AG04450 (cell line): ENCODE results near the gene STK35. TPM values are rescaled to one million over a fixed set of nuclear protein-coding genes. Genes with fewer than 3 reads are reported as not detected.
A peak's percentile ranks its signal among the peaks of the same experiment; 100 is the strongest.

Experiments used
- CTCF ChIA-PET: fragments of 300-600, 350-600 bp; formaldehyde crosslinking; extraction: SDS; loops from one replicate; lab custom pipeline; 2022; ENCODE audit warnings: antibody characterized with exemption, inconsistent platforms; lab: Charles Lee
- POLR2A ChIA-PET: fragments of 350-600 bp; formaldehyde crosslinking; extraction: SDS; loops from one replicate; lab custom pipeline; 2021; ENCODE audit warnings: antibody characterized with exemption, inconsistent platforms; lab: Yijun Ruan, JAX
- DNase-seq: peaks from one replicate; pipeline ENCODE4 v3.0.0-alpha.2; 2011; ENCODE audit warnings: low read depth, low spot score
- H3K27ac ChIP-seq: one replicate; pipeline ENCODE4 v1.5.1; 2012; ENCODE audit warnings: low read depth, low read length, control low read depth
- H3K27me3 ChIP-seq: one replicate; pipeline ENCODE4 v1.6.0; 2012; ENCODE audit warnings: low read length; ENCODE audit not compliant: control insufficient read depth, insufficient read depth
- H3K4me3 ChIP-seq: 2 replicates; pipeline ENCODE4 v1.5.1; 2011; ENCODE audit warnings: mild to moderate bottlenecking, low read depth, low read length, control low read depth
- H3K9me3 ChIP-seq: 2 replicates; pipeline ENCODE4 v1.5.1; 2012; ENCODE audit warnings: low read length; ENCODE audit not compliant: control insufficient read depth, insufficient read depth
- polyA plus RNA-seq: library from polyadenylated mRNA; depleted of rRNA; stranded (reverse); fragments of >200 nt; gene quantifications from 2 replicates; pipeline ENCODE4 v1.2.3, GENCODE V29; 2011
- TF ChIP-seq, protein P1 (sequence below): IDR thresholded peaks from 2 replicates; pipeline ENCODE4 v1.5.1; 2011; ENCODE audit warnings: low read depth, low read length, control low read depth, inconsistent platforms

Gene STK35
- polyA plus RNA-seq, 1 experiment: 8.0 TPM

DNA sequence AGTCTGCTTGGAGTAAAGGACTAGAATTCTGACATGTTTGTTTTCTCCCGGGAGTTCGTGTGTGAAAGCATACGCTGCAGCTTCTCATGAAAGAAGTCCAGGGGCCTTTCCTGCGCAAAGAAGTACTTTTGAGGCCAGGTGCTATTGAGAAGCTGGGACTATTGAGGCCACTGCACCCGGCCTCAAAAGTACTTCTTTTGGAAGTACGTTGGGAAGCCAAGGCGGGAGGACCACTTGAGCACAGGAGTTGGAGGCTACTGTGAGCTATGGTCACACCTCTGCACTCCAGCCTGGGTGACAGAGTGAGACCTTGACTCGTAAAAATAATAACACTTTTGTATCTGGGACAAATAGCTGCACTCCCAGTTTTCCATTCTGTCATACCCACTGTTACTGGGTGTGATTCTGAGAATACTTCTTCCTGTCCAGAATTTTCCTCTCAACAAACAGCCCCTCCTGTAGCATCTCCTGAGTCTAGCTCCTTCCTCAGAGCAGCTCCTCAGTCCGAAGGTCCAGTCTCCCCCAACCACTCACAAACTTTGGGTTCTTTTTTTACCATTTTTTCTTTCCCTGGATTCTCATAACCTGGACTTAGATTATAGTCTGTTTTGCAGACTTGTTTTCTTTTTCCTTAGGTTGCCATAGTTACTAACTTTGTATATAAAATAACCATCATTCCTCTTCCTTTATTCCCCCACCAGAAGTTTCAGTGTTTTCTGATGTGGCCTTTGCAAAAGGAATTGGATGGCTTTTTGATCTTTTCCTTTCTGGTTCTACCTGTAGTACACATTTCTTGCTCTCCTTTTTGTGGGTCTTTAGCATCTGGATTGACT lies 12.7 kb downstream of the STK35 start:
- H3K4me3 ChIP-seq: no peak overlapping the region
- TF ChIP-seq, protein P1, sequence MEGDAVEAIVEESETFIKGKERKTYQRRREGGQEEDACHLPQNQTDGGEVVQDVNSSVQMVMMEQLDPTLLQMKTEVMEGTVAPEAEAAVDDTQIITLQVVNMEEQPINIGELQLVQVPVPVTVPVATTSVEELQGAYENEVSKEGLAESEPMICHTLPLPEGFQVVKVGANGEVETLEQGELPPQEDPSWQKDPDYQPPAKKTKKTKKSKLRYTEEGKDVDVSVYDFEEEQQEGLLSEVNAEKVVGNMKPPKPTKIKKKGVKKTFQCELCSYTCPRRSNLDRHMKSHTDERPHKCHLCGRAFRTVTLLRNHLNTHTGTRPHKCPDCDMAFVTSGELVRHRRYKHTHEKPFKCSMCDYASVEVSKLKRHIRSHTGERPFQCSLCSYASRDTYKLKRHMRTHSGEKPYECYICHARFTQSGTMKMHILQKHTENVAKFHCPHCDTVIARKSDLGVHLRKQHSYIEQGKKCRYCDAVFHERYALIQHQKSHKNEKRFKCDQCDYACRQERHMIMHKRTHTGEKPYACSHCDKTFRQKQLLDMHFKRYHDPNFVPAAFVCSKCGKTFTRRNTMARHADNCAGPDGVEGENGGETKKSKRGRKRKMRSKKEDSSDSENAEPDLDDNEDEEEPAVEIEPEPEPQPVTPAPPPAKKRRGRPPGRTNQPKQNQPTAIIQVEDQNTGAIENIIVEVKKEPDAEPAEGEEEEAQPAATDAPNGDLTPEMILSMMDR: no peak
- DNase-seq: no peak
- no peaks in the 10 kb centered on the region for H3K27me3 ChIP-seq
- ChIA-PET CTCF (no interaction called here), POLR2A (interaction anchor here (0.9 kb wide), 1 partner anchor 19 kb away, joined by 3 read pairs; no protein-coding TSS in a partner anchor)
- no peak overlapping the region for H3K27ac ChIP-seq
- no peaks in the 10 kb centered on the region for H3K9me3 ChIP-seq

DNA sequence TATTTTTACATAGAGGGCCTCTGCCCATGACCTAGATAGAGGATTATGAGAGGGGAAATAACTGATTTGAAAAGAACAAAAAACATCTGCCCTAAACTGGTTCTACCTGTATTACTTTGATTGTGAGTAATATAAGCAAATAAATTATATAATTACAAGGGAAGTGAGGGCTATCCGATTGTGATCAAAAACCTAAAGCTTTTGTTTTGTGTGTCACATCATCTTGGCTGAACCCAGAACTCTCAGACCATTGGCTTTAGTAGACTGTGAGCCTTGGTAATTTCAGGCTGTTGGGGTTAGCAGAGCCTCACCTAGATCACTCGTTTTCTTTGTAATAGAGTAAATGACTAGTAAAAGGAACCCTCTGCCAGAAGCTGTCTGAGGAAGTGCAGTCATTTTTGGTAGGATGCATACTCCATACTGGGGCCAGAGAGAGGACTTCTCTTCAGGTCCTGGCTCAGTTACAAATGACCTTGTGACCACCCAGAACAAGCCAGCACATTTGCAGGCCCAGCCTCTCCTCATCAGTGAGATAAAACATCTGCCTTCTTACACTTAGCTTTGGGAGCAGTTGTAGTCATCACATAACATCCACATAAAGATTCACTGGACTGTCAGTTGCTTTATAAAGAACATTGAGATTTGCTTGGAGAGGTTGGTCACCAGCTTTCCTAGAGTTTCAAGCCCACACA lies 13.5 kb downstream of the STK35 start:
- ChIA-PET POLR2A (interaction anchor here (0.9 kb wide), 1 partner anchor 12 kb away, joined by 3 read pairs; no protein-coding TSS in a partner anchor), CTCF (no interaction called here)
- H3K4me3 ChIP-seq: no peak overlapping the region
- no peaks in the 10 kb centered on the region for H3K9me3 ChIP-seq
- H3K27me3 ChIP-seq: no peaks in the 10 kb centered on the region
- TF ChIP-seq, protein P1: no peak
- peak overlapping the region; percentile 42 for H3K27ac ChIP-seq
- peak; percentile 42 for DNase-seq

DNA sequence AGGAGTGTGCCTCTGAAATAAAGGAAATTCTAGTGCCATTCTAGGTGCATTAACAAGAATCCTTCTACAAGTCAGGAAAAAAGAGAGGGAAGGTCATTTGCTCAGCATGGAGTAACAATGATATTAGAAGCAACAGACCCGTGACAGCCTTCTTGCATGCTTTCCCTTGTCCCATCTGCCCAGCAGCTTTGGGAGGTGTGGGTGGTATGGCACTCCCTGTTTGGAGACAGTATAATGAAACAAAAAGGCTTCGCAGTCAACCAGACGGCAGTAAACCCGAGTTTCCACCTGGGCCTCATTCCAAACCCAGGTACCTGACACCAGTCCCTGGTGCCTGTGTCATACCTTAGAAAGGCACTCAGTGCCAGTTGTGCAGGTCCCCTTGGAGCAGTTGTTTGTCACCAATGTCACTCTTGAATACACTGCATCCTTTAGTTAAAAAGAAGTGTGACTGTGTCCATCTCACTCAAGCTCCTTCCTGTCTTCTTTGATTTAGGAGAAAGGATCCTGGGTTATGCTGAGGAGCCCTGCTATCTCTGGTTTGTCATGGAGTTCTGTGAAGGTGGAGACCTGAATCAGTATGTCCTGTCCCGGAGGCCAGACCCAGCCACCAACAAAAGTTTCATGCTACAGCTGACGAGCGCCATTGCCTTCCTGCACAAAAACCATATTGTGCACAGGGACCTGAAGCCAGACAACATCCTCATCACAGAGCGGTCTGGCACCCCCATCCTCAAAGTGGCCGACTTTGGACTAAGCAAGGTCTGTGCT lies 14.7 kb downstream of the STK35 start:
- ChIA-PET CTCF (no interaction called here), POLR2A (interaction anchor here (0.5 kb wide), 1 partner anchor 339 kb away, joined by 3 read pairs; no protein-coding TSS in a partner anchor)
- TF ChIP-seq, protein P1: no peak
- no peaks in the 10 kb centered on the region for H3K27me3 ChIP-seq
- no peak for DNase-seq
- no peak overlapping the region for H3K27ac ChIP-seq
- no peak overlapping the region for H3K4me3 ChIP-seq
- no peaks in the 10 kb centered on the region for H3K9me3 ChIP-seq

DNA sequence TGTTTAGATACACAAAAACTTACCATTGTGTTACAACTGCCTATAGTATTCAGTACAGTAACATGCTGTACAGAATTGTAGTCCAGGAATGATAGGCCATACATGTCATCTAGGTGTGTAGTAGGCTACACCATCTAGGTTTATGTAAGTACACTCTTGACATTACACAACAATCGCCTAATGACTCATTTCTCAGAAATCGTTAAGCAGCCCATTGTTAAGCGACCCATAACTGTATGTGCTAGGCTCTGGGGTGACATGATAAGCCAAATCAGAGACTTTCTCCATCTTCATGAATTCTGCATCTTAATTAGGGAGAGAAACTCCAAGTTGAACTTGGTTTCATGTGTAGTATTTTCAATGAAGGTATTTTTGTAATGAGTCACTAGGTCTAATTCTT lies 17.2 kb downstream of the STK35 start:
- CTCF ChIA-PET: no interaction called here
- H3K4me3 ChIP-seq: no peak overlapping the region

More for the DNA sequence above, 17.2 kb downstream of the STK35 start:
- POLR2A ChIA-PET: no interaction called here
- TF ChIP-seq, protein P1: no peak
- Histone ChIP-seq H3K9me3 (no peaks in the 10 kb centered on the region), H3K27me3 (no peaks in the 10 kb centered on the region), H3K27ac (no peak overlapping the region)
- no peak for DNase-seq
